Stimulated activated CD8-positive, alpha-beta memory T cell treated with anti-CD3 and anti-CD28 coated beads, Interleukin-12 subunit alpha, Interleukin-12 subunit beta, amount 100 ng/mL, for 24 hours (primary cell): ENCODE measurements around the gene RAB3A.

ENCODE experiments used
- DNase-seq: peaks from one replicate; pipeline ENCODE4 v3.0.0-alpha.2; 2020; ENCODE audit errors: extremely low read depth

Gene RAB3A

GRCh38 chr19:18150776-18151624 lies 52.8 kb downstream of the RAB3A start:
- DNase-seq, result no peak

DNA sequence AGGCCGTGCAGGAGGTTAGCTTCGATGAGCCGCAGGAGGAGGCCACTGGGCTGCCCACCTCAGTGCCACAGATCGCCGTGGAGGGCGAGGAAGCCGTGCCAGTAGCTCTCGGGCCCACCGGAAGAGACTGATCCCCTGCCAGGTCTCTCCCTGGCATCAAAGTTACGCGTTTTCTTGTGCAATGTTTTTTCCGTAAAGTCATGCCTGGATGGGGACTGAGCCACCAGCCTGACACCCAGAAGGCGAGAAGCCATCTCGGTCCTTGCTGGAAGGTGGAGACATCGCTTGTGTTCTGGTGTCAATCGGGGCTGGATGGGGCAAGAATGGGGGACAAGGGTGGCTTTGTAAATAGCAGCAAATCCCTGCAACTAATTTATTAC lies 54.3 kb downstream of the RAB3A start:
- DNase-seq, result no peak

GRCh38 chr19:18147396-18147795 lies 56.4 kb downstream of the RAB3A start:
- no peak for DNase-seq
